Measurements from ENCODE around the gene GPC6. TPM values are rescaled to one million over a fixed set of nuclear protein-coding genes. Genes with fewer than 3 reads are reported as not detected.

The GPC6 gene
- total and polyA plus RNA-seq, 2 donors (not counting 3 experiments of a cell fraction or from before 2014, with no cell fraction given): 0.01 TPM; not detected in 1

DNA sequence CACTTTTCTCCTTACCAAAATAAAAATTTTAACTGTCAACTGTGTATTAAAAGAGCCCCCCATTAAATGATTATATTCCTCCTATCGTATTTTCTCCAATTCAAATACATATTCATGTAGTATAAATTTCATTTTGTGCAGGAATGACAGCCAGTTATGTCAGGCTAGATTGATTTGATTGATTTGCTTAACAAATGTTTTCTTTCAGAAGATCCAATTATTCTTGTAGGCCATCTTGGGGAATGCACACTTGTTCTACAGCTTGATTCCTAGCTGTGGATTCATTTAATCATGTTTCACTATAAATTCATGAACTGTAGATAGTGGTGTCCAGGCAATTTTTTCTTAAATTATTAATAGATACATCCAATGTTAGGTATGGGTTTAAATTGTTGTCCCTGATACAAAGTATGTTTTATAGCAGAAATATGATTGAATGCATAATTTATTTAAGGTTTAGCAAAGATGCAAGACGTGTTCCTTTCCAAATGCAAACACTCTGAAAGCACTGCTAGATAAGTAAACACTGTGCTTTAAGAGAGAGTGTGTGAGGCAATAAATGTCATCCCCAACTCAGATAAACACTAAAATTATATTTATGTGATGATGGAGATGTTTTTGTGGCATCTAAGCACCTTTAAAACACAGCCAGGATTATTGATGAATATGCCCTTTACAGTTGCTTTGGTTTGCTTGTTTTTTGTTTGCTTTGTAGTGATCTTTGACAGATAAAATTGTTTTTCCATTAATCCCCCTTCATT is 721.7 kb downstream of the GPC6 start:
- POLR2A ChIA-PET: no interaction called here
- Histone ChIP-seq H3K27ac (ENCODE audit: insufficient read depth, low read depth, low read length) (no peak overlapping the region), H3K9me3 (replicated peaks; ENCODE audit: control insufficient read depth, insufficient read depth, low read length) (peaks cover 2% of the 10 kb centered on the region), H3K4me1 (ENCODE audit: control insufficient read depth, extremely low read depth, insufficient read depth, low read length) (no peaks in the 10 kb centered on the region), H3K4me3 (replicated peaks in 1 of 3; ENCODE audit: insufficient read depth in 1 of 3, low read depth in 1 of 3, low read length in 3 of 3) (no peak overlapping the region), H2AFZ (ENCODE audit: low read depth, low read length) (no peak overlapping the region), H3K36me3 (ENCODE audit: control insufficient read depth in 2 of 2, extremely low read depth in 1 of 2, insufficient read depth in 2 of 2, low read length in 2 of 2) (no peaks in the 10 kb centered on the region), H3K9me1 (replicated peaks; ENCODE audit: control insufficient read depth, extremely low read depth, insufficient read depth, low read length) (no peaks in the 10 kb centered on the region), H3K79me2 (ENCODE audit: control insufficient read depth, insufficient read depth, low read length) (no peaks in the 10 kb centered on the region), H4K20me1 (replicated peaks; ENCODE audit: control insufficient read depth, extremely low read depth, insufficient read depth, low read length) (no peaks in the 10 kb centered on the region), H3K9ac (replicated peaks; ENCODE audit: extremely low read depth, insufficient read depth, low read length) (no peak overlapping the region), H3K4me2 (ENCODE audit: insufficient read depth, low read length) (no peak overlapping the region), H3K27me3 (ENCODE audit: control insufficient read depth in 2 of 2, insufficient read depth in 2 of 2, low read length in 2 of 2) (no peaks in the 10 kb centered on the region)
- CTCF ChIA-PET: no interaction called here
- no peak for DNase-seq (ENCODE audit: low read depth, low spot score)
- FAIRE-seq: no peak
- no TSS peak for BruUV-seq (replicated peaks)
- dilution Hi-C loops (cut with MboI; ENCODE audit: extremely low pct_ligation_motif_present, low sequenced_read_pairs) (no loop called here), intact Hi-C loops (cut with micrococcal nuclease) (no loop called here)
- TF ChIP-seq FOS (IDR thresholded peaks at IDR 0.05; ENCODE audit: borderline replicate concordance, insufficient read depth, low read length) (no peak), EZH2 (IDR thresholded peaks at IDR 0.05; ENCODE audit: borderline replicate concordance, low read depth, low read length, severe bottlenecking) (no peak), MYC (IDR thresholded peaks at IDR 0.05; ENCODE audit: low read depth, low read length) (no peak), GATA2 (IDR thresholded peaks at IDR 0.05; ENCODE audit: insufficient read depth, insufficient read length, low read depth, low read length) (no peak), JUN (IDR thresholded peaks at IDR 0.05; ENCODE audit: borderline replicate concordance, insufficient read depth, insufficient read length, low read depth) (no peak), POLR2A (IDR thresholded peaks at IDR 0.05; ENCODE audit: low read depth, low read length) (no peak), POLR2AphosphoS5 (IDR thresholded peaks at IDR 0.05; ENCODE audit: insufficient read depth, low read depth, low read length) (no peak)
- TF ChIP-seq, protein P1, sequence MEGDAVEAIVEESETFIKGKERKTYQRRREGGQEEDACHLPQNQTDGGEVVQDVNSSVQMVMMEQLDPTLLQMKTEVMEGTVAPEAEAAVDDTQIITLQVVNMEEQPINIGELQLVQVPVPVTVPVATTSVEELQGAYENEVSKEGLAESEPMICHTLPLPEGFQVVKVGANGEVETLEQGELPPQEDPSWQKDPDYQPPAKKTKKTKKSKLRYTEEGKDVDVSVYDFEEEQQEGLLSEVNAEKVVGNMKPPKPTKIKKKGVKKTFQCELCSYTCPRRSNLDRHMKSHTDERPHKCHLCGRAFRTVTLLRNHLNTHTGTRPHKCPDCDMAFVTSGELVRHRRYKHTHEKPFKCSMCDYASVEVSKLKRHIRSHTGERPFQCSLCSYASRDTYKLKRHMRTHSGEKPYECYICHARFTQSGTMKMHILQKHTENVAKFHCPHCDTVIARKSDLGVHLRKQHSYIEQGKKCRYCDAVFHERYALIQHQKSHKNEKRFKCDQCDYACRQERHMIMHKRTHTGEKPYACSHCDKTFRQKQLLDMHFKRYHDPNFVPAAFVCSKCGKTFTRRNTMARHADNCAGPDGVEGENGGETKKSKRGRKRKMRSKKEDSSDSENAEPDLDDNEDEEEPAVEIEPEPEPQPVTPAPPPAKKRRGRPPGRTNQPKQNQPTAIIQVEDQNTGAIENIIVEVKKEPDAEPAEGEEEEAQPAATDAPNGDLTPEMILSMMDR (IDR thresholded peaks at IDR 0.05; ENCODE audit: extremely low read depth in 1 of 2, insufficient read depth in 1 of 2, low read depth in 1 of 2, low read length in 2 of 2): no peak
- TF ChIP-seq, protein P2, sequence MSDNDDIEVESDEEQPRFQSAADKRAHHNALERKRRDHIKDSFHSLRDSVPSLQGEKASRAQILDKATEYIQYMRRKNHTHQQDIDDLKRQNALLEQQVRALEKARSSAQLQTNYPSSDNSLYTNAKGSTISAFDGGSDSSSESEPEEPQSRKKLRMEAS (IDR thresholded peaks at IDR 0.05; ENCODE audit: insufficient read depth, insufficient read length): no peak

Measured in endothelial cell of umbilical vein (primary cell).